ENCODE measurements around the gene KCNT2. TPM values are rescaled to one million over a fixed set of nuclear protein-coding genes. Genes with fewer than 3 reads are reported as not detected.

Gene KCNT2
- total RNA-seq, 1 experiment from 2014 or later: 9.1 TPM

DNA sequence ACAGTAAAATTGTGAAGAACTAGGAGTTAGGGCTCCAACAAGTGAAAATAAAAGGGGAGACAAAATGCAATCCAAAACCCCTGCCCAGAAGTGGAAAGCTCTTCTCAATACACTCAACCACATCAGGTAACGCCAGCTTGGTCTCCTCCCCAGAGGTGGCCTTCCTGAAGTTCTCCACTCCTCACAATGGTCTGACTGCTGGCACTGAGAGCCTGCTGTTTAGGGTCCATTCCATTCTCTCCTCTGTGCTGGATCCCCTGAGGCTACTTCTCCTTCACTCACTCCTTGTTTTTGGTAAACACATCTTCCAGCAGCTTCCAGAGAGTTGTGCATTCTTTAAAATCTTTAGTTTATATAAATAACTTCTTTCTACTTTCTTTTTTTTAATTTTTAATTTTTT, 189.5 kb downstream of the KCNT2 start:
- no peak overlapping the region for H2BK20ac ChIP-seq (ENCODE audit: low read depth, low read length, poor library complexity, severe bottlenecking)
- H3K14ac ChIP-seq (ENCODE audit: insufficient read depth, low read length): no peak overlapping the region
- no peak overlapping the region for H3T11ph ChIP-seq (ENCODE audit: low read length)
- no peak for TF ChIP-seq CTCF (conservative IDR thresholded peaks at IDR 0.05)
- no peak overlapping the region for H3K27ac ChIP-seq (ENCODE audit: insufficient read length, low read depth, low read length)
- no peak overlapping the region for H2AFZ ChIP-seq (ENCODE audit: low read length)
- no peaks in the 10 kb centered on the region for H3K79me2 ChIP-seq (ENCODE audit: insufficient read depth, low read length)
- no CpG with 5 or more reads among the region's 1 CpG for WGBS (ENCODE audit: extremely low coverage, insufficient read length, low lambda C conversion rate)
- H3K27me3 Mint-ChIP-seq (ENCODE audit: low read depth): no peaks in the 10 kb centered on the region
- H3K27me3 ChIP-seq (ENCODE audit: insufficient read depth, low read length): no peaks in the 10 kb centered on the region
- no peak overlapping the region for H3K56ac ChIP-seq (ENCODE audit: insufficient read length, low read depth, low read length)
- H3K36me3 Mint-ChIP-seq (ENCODE audit: insufficient read depth in 1 of 3, low read depth in 3 of 3): peaks cover 8 to 17% (median 15%) of the 10 kb centered on the region in 3 experiments
- H4K20me1 ChIP-seq (ENCODE audit: control insufficient read depth, insufficient read depth, insufficient read length): no peaks in the 10 kb centered on the region
- no peak overlapping the region for H3K4me2 ChIP-seq (ENCODE audit: insufficient read depth, insufficient read length, low read length)
- H4K5ac ChIP-seq (ENCODE audit: insufficient read length, low read depth, low read length): no peak overlapping the region
- H3K4ac ChIP-seq (ENCODE audit: low read depth, low read length): no peak overlapping the region
- H3K4me1 ChIP-seq (ENCODE audit: insufficient read depth, low read length): no peaks in the 10 kb centered on the region
- no peak overlapping the region for H4K91ac ChIP-seq (ENCODE audit: insufficient read length, low read depth, low read length)
- no peaks in the 10 kb centered on the region for H3K23me2 ChIP-seq (ENCODE audit: insufficient read length, low read depth, low read length, poor library complexity, severe bottlenecking)
- H3K23ac ChIP-seq (ENCODE audit: insufficient read length, low read depth, low read length): no peak overlapping the region
- peak overlapping the region in 1 of 3 experiments; percentile 35; a peak in 1 of 7 replicates for H3K27ac Mint-ChIP-seq
- no peak overlapping the region for H3K4me3 Mint-ChIP-seq
- H2BK120ac ChIP-seq (ENCODE audit: low read depth, low read length, poor library complexity, severe bottlenecking): no peak overlapping the region
- no peak for DNase-seq
- H3K79me1 ChIP-seq (ENCODE audit: insufficient read depth, low read depth, low read length, poor library complexity, severe bottlenecking): no peaks in the 10 kb centered on the region
- no peak overlapping the region for H2AK5ac ChIP-seq (ENCODE audit: insufficient read length, low read length)
- H2BK15ac ChIP-seq (ENCODE audit: low read depth, low read length): no peak overlapping the region
- no peaks in the 10 kb centered on the region for H3K9me3 Mint-ChIP-seq
- no peak overlapping the region for H4K8ac ChIP-seq (replicated peaks; ENCODE audit: insufficient read length, low read depth, low read length)
- H3K4me1 Mint-ChIP-seq: peaks cover 10 to 12% of the 10 kb centered on the region in 2 experiments
- H3K18ac ChIP-seq (ENCODE audit: insufficient read length, low read depth, low read length): no peak overlapping the region
- H2BK5ac ChIP-seq (ENCODE audit: insufficient read length, low read length): no peak overlapping the region
- no peaks in the 10 kb centered on the region for H3K9me3 ChIP-seq (ENCODE audit: control insufficient read depth, low read depth, low read length)
- no peak overlapping the region for H2BK12ac ChIP-seq (ENCODE audit: insufficient read length, low read depth, low read length)
- no peak overlapping the region for H3K9ac ChIP-seq (ENCODE audit: extremely low read depth, insufficient read length, low read length)

All from H9 (cell line).